Left hindlimb (tissue), 1 donor: ENCODE results near the gene CD38.
"Not testable (repeated sequence)": the region's sequence is repeated elsewhere in the genome, so short reads cannot be mapped to it uniquely, and the experiment has no call there.

Experiments used
- DNase-seq: peaks from one replicate; pipeline ENCODE4 v3.0.0-alpha.2; 2018

Gene CD38

DNA sequence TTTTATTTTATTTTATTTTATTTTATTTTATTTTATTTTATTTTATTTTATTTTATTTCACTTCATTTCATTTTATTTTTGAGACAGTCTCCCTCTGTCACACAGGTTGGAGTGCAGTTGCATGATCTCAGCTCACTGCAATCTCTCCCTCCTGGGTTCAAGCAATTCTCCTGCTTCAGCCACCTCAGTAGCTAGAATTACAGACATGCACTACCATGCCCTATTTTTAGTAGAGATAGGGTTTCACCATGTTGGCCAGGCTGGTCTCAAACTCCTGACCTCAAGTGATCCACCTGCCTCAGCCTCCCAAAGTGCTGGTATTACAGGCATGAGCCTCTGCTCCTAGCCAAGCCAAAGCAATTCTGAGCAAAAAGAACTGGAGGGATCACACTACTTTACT lies 24.4 kb downstream of the CD38 start:
- not testable (repeated sequence) for DNase-seq

DNA sequence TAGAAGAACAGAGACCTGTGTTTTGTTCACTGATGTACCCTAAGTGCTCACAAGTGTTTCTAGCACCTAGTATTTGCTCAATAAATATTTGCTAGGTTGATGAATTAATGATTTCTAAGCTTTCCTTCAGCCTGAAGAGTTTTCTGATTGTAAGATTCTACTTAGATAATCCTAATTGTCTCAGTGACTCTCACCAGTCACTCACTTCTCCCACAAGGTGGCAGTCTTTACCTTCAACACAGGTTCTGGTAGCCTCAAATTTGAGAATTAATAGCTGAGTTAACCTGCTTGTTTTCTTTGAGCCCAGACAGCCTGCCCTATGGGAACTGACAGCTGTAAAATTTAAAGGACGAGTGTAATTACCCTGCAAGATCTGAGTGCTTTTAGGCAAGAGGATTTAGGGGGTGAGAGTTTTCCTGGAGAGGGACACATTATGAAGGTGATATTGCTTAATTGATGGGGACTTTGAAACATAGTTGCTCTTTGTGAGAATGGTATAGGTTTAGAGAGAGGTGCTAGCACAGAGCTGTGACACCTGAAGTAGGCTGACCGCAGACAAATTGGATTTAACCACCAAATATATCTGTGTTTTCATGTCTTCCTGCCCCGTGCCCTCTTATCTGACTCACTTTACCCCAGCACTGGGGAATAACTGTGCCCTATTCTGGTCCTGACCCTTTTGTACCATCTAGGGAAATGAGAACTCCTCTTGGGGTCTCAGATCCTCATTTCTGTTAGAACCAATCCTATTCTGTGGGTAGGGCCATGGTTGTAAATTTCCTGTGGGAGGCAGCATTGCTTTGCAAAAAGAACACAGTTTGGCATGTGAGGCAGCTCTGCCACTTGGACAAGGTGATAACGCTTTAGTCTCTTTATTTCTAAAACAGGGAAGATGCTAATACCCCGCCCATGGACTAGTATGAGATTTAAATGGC lies 27.7 kb downstream of the CD38 start:
- DNase-seq = no peak

GRCh38 chr4:15809058-15809457 lies 30.9 kb downstream of the CD38 start:
- DNase-seq = no peak

- DNase-seq = no peak
Observed at GRCh38 chr4:15809466-15809865, 31.3 kb downstream of the CD38 start.

DNA sequence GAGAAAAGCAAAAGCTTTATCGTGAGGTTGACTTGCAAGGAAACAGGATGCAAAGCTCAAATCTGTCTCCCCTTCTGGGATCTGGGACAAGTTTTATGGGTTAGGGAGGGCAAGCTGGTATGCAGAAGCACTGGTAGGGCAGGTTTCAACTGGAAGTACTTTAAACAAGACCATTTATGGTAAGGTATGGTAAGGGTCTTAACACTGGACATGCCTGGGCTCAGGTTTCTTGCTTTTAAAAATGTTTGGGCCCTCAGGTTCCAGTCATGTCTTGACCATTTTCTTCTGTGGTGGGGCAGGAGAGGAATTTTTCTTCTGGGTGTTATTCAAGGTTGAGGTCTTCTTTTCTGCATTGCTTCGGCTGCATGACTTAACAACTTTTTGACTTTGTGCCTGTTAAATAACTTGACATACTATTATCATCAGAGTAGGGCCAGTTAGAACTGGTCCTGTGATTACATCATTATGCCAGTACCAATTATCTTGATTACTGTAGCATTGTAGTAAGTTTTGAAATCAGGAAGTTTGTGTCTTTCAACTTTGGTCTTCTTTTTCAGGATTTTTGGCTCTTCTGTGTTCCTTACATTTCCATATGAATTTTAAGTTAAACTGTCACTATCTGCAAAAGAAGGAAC lies 33.7 kb downstream of the CD38 start:
- DNase-seq = no peak

GRCh38 chr4:15832523-15833451 lies 54.7 kb downstream of the CD38 start:
- DNase-seq = no peak

DNA sequence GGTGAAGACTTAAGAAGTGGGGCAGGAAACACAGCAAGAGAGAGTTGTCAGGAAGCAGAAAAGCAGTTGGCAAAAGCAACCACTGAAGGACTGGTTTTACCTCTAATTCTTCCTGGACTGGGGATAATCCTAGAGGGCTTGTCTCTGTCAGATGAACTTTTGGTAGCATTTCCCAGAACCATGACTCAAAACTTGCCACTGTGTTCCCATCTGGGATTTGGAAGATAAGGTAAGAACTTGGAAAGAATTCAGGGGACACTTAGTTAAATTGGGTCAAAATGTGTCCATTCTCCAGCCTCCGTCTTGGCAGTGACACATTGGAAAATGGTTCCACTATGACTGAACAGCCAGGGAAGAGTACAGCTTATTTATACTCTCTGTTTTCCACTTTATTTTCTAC lies 55.7 kb downstream of the CD38 start:
- no peak for DNase-seq

DNA sequence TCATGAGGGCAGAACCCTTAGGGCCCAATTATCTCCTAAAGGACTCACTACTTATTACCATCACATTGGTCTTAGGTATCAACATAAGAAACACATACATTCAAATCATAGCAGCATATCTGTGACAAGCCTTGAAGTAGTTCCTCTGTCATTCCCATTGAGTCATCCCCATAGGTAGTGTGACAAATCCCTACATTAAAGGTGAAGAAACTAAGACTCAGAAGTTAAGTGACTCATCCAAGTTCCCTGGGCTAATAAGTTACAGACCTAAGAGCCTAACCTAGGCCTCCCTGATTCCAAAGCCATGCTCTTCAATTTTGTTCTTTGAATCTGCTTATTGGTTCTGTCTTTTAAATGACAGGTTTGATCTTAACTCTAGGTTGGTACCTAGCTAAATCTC lies 58.2 kb downstream of the CD38 start:
- no peak for DNase-seq

DNA sequence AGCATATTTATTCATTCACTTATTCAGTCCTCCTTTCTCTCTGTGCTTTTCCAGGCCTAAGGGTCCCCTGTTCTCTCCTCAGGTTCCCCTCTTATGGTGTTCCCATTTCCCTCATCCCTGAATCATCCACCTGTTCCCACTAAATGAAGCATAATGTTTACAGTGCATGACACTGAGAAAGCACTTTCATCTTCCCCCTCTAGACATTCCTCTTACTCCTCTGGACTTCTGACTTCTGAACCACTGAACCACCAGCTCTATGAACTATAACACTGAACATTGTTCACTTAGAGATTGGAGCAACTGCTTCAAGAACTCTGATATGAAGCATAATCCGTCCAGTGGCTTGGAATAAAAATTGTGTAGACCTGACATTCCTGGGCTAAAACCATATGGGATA lies 59.5 kb downstream of the CD38 start:
- DNase-seq = no peak

DNA sequence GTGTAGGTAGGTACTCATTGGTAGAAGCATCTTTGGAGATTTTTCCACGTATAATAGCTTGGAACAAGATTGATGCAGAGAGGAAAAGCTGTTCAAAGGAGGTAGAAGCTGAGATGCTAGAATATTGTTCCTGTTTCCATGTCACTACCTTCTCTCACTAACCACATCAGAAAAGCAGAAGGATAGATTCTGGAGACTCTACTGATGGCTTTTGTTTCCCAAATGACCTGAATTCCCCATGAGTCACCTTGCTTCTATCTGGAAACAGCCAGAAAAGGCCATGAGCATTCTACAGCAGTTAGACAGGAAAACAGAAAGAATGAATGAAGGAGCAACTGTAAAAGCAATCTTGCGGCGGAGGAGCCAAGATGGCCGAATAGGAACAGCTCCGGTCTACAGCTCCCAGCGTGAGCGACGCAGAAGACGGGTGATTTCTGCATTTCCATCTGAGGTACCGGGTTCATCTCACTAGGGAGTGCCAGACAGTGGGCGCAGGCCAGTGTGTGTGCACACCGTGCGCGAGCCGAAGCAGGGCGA lies 63.1 kb downstream of the CD38 start:
- DNase-seq = not testable (repeated sequence)

DNA sequence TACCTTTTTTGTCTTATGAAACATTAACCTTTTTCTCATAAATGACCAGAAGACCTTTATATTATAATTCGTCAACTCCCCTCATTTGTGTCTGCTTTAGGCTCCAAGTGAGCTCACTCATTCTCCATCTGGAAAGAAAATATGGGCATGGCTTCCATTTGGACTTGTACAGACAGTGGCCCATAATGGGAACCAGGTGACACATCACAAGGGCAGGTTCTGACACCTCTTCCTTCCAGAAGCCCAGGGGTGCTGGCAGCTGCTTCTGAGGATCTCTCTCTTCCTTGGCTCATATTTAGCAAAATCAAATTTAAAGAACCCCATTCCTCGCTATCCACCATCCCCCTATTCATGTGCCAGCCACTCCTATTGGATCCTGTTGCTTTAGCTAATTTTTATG lies 69.6 kb downstream of the CD38 start:
- no peak for DNase-seq

DNA sequence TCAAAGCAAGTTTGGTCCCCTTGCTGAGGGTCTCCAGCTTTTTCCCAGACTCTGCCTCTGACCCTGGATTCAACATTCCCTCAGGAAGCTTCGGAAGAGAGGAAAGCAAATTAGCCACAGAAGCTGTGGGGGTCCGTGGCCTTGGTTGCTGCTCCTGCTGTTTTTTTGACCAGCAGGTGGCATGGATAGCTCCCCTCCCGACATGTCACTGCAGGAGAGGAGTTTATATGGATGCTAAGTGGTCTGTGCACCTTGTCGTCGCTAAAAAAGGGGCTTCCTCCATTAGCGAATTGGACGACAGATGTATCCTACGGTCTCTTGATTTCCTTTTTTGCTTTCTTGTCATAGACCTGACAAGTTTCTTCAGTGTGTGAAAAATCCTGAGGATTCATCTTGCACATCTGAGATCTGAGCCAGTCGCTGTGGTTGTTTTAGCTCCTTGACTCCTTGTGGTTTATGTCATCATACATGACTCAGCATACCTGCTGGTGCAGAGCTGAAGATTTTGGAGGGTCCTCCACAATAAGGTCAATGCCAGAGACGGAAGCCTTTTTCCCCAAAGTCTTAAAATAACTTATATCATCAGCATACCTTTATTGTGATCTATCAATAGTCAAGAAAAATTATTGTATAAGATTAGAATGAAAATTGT lies 70.2 kb downstream of the CD38 start:
- no peak for DNase-seq

- DNase-seq = no peak
Observed at GRCh38 chr4:15851969-15852368, 73.8 kb downstream of the CD38 start.

- DNase-seq = no peak
Observed at GRCh38 chr4:15852524-15852923, 74.4 kb downstream of the CD38 start.

GRCh38 chr4:15853345-15853744 lies 75.2 kb downstream of the CD38 start:
- no peak for DNase-seq

DNA sequence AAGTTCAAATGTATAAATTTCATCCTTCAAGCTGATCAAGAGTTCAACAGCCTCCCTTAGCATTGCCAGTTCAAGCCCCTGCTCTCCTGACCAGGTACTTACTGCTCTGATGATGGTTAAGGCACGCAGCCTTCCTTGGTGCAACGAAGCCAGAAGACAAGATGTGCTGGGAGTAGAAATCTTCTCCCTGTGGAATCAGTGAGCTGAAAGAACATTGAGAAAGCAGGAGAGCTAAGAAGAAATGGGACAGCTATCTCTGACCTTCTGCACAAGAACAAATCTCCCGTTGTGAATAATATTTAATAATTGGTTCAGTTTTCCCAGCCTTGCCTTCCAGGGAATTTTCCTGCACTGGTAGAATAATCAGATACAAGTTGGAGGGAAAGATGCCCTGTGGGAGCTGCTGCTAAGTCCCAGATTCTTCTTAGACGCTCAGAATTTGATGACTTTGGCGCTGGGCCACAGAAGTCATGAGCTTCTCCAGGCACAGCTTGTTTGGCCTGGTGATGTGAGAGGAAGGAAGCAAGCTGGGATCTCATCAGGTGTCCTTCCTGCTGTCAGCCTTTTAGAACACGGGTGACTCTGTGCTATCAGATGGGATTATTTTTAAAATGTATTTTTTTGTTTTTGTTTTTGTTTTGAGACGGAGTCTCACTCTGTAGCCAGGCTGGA lies 77.8 kb downstream of the CD38 start:
- no peak for DNase-seq

DNA sequence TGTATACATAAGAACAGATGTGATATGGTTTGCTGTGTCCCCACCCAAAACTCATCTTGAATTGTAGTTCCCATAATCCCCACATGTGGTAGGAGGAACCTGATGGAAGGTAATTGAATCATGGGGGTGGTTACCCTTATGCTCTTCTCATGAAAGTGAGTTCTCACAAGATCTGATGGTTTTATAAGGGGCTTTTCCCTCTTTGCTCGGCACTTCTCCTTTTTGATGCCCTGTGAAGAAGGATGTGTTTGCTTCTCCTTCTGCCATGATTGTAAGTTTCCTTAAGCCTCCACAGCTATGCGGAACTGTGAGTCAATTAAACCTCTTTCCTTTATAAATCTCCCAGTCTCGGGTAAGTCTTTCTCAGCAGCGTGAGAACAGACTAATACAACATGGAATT lies 83.1 kb downstream of the CD38 start:
- not testable (repeated sequence) for DNase-seq

GRCh38 chr4:15864651-15865566 lies 86.8 kb downstream of the CD38 start:
- no peak for DNase-seq

DNA sequence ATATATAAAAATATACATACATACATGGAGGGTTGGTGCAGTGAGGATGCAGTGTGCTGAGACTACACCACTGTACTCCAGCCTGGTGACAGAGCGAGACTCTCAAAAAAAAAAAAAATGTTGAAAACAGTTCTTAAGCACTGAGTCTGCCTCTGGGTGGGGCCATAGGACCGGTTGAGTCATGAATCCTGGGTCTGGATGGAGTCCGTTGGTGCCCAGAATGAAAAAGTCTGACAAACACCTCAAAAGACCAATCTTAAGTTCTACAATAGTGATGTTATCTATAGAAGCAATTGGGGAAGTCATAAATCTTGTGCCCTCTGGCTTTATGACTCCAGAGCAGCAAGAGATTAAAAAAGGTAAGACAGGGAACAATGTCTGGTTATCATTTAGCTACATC lies 90.0 kb downstream of the CD38 start:
- DNase-seq = no peak

- no peak for DNase-seq
Observed at GRCh38 chr4:15868826-15869413, 90.8 kb downstream of the CD38 start.
